Stimulated activated CD4-positive, alpha-beta T cell treated with anti-CD3 and anti-CD28 coated beads, Interleukin-1b, Interleukin-23, amount 100 ng/mL, for 24 hours (primary cell): ENCODE results near the gene FAM174B.
"Not testable (repeated sequence)": the region's sequence is repeated elsewhere in the genome, so short reads cannot be mapped to it uniquely, and the experiment has no call there.

Source experiments
- DNase-seq, 4 experiments: peaks; one replicate each; pipeline ENCODE4 v3.0.0-alpha.2; 2020; ENCODE audit warnings: low read depth in 4 of 4, low spot score in 1 of 4

The FAM174B gene

DNA sequence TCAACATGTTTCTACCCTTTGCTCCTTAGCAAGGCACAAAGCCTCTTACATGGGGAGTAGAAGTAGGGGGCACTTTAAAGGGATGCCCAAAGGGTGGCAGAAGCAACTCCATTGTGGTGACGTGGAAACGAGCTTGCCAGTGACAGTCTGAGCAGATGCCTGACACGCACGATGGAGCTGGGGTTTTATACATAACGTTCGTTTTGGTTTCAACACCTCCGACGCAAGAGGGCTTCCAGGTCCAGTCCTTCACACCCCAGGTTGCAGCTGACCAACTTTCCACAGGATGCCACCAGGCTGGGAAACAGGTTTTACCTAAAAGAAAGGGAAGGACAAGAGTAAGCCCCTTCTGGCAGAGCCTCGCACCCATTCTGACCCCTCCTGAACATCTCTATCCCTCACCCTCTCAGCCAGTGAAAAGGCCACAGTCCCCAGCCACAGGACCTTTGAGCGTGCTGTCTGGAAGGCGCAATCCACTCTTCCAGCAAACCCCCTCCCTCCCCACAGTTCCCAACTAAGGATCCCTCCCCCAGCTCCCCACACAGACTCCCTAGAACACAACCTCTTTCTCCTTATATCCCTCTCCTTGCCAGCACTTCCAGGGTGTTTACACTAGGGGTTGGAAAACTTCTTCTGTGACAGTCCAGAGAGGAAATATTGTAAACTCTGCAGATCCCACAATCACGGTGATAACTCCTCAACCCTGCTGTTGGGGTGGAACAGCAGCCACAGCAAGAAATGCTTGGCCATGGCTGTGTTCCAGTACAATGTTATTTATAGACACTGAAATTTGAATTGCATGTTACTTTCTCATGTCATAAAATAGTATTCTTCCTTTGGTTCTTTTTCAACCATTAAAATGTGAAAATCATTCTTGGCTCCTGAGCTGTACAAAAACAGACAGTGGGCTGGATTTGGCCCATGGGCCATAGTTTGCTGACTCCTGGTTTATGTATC lies 36.2 kb downstream of the FAM174B start:
- no peak for DNase-seq

DNA sequence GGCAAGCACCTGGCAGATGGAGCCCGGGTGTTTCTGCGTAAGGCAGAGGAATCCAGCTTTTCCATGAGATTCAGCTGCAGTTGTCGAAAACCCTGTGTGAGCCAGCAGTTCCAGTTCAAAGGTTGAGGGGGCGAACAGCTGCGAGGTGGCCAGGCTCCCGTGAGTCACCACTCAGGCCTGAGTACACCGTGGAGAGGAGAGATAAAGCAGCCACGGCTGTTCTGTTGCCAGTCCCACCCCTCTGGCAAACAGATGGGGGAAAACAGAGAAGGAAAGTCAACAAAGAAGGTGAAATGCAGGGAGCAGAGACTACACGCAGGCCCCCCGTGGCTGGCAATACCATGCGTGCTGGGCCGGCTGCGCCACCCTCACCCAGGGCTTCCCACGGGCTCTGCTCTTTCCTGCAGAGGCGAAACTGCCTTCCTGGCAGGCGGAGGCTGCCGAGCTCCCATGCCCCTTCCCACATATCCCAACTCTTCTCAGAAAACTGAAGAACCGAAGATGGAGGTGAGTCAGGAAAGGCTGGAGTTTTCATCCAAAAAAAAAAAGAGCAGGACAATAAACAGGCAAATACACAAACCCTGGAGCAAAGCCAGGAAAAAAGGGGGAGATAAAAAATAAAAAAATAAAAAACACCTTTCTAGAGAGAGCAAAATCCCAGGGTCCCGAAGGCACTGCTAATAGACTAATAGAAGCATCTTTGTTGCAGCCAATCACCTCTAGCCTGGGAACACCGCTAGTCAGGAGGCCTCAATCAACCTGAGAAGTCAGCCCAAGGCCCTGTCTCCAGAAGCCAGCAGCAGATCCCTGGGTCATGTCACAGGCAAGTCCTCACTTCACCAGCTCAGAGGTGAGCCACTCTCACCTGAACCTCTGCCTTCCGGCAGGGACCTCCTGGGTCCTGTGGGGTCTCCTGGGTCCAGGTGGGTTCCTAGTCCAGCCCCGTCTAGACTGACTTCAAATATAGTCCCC lies 37.7 kb downstream of the FAM174B start:
- DNase-seq, result no peak

DNA sequence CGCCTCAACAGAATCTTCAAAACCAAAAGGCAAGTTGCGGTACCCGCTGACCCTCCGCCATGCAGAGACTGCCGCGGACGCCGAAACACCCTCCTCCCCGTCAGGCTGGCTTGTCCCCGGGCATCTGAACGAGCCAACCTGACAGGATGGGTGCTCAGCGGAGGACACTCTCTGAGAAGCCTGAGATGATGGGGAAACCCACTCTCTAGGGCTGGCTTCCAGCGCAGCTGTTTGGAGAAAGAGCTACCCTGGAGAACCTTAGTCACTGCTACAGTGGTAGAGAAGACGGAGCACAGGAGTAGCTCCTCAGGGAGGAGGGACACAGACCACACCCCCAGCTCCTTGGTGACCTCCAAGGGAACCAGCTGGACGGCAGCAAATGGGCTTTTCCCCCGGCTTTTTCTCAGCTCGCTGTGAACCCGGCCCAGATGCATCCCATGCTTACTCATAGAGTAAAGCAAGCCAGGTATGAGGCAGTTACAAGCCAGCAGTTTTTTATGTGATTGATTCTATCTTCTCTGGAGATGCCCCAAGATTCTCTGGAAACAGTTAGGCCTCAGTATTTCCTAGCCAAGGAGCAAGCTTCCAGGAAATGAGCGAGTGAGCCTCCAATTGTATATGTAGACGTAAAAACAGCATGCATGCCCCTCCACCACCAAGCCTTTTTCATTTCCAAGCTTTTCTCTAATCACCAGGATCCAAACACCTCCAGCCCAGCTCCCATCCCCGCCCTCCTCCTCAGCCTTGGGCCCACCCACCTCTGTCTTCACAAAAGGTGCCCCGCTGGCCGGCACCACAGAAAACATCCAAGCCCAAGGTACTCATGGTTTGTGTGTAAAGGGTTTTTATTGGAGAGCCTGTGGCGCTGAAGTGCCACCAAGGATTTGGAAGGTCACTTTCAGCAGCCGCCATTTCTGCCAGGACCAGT lies 38.7 kb downstream of the FAM174B start:
- DNase-seq, result no peak

DNA sequence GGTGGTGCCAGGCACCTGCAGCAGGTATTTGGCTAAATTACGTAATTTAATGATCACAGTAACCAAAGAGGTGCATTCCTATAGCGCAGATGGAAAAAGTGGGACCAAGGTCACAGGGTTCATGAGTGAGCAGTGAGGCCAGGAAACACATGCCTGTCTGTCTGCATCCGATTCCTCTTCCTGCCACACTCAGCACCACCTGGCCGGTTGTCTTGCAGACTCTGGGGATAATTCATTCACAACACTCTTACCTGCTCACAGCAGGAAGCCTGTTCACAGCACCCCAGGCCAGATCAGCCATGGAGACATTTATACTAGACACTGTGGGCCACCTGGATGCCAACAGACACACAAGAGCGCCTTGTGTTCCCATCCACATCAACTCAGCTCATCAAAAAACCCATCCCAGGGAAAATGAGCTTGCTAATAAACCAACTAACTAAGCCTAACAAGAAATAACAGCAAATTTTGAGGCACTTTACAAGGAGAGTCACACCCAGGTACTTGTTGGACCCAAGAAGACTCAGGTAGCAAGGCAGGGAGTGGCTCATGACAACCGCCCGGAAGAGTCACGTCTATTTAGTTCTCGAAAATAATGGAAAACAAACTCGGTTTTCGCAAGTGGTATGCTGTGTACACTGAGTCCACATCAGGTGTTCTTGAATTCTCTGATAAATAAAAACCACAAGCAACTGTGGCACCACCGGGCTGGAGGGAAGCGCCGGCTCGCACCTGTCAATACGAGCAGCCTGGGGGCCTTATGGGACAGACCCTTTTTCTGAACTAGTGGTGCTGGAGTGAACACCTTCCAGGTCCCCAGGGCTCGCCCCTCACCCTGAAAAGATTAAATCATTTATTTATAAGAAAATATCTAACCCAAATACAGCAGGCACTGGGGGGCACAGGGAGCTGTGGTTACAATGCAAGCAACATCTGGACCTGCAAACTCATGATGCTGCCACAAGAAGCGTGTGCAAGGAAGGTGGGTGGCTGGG lies 40.5 kb downstream of the FAM174B start:
- DNase-seq, result no peak

DNA sequence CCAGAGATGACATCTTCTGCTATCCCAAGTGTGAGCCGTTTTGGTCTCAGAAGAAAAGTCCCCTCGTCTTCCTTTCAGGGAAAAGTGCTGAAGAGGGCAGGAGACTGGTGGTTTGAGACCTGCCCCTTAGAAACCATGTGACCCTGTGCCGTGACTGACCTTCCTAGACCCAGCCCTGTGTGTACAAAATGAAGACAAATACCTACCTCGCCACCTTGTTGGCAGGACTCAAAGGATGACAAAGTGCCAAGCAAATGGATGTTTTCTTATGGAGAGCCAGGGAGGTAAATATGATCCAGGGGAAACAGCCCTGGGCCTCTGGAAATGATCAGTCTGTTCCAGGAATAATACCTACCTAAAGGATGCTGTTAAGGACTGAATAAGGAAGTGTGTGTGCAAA lies 41.3 kb downstream of the FAM174B start:
- no peak for DNase-seq

DNA sequence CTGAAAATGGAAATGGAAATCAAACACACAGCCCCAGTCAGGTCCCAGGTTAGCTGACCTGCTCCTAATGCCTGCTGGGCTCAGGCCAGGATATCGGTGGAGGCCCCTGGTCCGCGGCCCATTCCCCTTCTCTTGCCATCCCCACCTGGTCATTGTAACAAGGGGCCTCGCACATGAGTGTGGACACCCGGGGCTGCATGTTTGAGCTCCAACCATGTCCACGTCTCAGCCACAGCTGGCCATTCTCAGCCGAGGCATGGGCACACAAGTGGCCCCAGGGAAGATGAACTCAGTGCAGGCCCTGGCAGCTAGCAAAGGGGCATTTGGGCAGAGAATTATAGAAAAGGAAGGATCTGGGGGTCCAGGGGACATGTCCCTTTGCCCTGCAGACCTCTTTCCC lies 41.7 kb downstream of the FAM174B start:
- DNase-seq, result no peak

DNA sequence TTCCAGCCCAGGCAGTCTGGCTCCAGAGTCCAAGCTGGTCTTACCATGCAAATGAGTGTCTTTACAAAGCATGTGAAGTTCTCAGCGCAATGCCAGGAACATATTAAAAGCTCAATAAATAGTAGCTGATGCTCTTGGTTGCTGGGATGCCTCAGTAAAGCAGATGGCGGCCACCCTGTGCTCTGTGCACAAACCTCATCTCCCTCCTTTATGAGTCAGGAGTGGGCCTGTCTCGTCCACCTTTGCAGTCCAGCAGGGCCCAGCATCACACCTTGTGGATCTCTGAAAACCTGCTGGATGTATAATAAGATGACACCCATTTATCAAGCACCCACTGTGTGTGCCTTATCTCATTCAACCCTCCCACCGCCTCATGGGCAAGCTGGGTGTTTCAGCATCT lies 42.7 kb downstream of the FAM174B start:
- DNase-seq, result no peak

DNA sequence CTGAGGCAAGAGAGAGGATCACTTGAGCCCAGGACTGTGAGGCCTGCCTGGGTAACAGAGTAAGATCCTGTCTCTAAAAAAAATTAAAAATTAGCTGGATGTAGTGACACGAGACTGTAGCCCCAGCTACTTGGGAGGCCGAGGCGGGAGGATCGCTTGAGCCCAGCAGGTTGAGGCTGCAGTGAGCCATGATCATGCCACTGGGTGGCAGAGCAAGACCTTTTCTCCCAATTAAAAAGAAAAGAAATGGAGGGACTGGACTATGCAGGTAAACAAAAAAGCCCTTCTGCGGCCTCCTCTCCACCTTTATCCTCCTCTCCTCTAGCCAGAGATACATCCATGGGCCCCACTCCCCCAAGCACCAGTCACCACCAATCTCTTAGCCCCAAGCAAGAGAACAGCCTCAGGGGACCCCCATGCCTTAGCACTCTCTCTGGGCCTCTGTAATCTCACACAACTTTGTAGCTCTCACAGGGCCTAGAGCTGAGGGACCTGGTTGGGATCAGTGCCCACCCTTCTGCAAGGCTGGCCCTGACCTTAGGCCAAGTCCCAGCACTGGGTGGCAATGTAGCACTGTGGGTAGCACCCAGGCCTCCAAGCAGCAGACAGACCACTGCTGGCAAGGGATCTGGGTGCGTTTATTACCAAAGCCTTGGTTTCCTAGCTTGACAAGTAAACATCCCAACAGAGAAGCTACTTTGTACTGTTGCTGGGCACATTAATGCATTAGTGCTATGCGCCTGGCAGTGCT lies 43.4 kb downstream of the FAM174B start:
- no peak for DNase-seq

DNA sequence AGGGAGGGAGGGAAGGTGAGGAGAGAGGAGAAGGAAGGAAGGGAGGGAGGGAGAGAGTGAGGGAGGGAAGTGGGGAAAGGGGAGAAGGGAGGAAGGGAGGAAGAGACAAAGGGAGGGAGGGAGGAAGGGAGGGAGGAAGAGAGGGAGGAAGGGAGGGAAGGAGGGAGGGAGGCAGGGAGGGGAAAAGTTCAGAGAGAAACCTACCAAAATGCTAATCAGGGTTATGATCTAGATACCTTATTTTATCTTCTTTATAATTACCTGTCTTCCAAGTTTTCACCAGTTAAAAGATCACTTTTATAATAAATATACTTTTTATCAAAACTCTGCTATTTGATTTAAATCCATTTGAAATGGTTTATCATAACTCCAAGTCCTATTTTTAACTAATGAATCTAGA lies 44.4 kb downstream of the FAM174B start:
- DNase-seq, result no peak

DNA sequence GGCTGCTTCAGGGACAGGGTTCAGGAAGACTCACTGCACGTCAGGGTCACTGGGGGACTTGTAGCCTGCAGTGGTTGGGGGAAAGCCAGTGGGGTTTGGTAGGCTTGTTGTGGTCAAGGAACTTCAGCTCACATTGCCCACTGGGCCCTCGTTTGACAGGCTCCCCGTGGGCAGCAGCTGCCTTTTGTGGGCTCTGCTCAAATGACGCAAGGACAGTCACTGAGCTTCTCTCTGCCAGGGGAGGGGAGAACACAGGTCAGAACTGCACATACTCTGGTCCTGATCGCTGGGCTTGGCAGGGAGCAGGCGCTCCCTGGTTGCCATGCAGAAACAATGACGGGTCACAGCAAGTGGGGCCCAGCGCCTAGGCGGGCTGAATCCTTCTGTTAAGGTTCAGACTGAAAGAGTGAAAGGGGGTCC lies 45.5 kb downstream of the FAM174B start:
- no peak for DNase-seq

DNA sequence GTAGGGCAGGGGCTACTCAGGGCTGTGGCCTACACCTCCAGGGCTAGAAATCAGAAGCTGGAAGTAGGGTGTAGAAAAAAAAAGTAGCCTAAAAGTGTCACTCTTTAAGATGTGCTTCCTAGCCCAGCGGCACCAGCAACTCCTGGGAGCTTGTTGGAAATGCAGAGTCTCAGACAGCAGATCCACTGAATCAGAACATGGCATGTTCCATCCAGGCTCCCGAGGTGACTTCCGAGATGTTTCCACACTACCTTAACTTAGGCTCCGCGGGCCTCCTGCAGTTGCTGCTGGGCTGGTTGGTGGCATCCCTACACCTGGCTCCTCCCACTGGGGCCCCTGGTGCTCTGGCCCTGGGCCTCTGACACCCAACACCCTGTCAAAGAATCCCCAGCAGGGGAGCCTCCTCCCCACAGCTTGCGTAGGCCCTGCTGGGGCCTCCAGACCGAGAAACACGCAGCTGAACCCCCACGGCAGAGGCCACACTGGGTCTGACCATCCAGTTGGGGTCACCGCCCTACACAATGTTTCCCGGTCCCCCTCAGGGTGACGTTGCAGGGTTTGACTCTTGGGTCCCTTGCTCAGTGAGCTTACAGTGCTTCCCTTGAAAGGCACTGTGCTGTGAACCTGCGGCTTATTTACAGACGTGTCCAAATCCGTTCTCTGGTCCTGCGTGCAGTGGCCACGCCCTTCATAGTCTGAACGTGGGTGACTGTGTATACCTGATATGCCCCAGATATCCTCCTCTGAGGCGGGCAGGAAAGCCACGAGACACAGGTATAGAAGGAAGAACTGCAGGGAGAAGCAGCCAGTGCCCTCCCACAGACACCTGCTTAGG lies 46.5 kb downstream of the FAM174B start:
- DNase-seq, result no peak

DNA sequence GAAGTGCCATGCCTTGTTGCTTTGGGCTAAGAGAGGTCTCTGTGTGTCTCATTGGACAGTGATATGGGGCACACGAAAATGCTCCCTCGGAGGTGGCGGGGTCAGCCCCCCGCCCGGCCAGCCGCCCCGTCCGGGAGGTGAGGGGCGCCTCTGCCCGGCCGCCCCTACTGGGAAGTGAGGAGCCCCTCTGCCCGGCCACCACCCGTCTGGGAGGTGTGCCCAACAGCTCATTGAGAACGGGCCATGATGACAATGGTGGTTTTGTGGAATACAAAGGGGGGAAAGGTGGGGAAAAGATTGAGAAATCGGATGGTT lies 48.8 kb downstream of the FAM174B start:
- DNase-seq, result not testable (repeated sequence)

DNA sequence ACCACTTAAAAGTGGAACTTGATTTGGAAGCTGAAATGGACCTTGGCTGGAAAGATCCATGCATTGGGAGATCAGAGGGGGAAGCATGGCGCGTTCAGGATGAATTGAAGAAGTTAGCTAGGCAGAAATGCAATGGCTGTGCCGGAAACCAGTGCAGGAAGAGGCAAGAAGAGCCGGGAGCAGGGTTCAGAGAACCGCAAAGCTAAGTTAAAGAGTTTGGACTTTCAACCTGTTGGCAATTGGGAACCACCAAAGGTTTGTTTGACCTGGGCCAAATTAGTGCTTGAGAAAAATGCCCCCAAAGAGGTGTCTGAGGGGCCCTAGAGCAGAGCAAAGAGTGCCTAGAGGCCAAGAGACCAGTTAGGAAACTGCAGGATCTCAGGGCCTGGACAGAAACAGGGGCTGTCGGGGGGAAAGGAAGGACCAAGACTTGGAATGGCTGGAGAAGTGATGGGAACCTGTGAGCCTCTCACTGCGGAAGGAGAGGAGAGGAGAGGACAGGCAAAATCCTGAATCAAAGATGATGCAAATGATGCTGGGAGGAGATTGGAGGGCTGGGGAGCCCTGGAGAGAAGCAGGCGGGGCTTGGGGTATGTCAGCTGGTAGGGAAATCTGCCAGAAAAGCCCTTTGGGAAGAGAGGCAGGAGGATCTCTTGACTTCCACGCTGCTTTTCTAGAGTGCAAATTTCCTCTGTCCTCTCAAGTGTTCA lies 49.3 kb downstream of the FAM174B start:
- DNase-seq, result no peak

DNA sequence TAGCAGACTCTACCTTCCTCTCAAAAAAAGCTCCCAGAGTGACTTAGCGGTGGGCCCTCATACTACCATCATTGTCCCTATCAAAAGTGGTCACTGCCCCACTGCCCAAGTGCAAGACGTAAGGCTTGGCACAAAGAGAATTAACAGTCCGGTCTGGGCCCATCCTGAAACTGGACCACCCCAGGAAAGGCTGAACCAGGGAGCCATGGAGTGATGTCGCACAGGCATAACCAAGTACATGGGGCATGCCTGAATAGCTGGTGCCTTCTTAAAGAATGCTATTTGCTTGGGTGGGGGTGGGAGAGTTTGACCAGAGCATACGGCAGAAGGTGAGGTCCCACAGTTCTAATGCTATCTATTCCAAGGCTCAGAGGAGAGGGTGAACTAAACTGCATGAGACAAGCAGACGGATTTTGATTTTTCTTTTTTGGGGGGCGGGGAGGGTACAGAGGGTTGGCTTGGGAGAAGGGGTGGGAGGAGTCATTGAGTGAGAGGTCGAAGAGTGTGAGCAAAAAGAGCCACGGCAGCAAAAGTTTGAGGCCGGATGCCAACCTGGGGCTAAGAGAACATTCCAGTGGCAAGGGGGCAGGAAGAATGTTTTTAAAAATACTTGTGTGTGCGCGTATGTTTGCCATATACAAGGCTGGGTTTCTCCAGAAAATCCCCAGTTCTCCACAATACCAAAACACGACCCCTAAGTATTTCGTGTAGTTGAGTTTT lies 50.2 kb downstream of the FAM174B start:
- DNase-seq, result no peak

DNA sequence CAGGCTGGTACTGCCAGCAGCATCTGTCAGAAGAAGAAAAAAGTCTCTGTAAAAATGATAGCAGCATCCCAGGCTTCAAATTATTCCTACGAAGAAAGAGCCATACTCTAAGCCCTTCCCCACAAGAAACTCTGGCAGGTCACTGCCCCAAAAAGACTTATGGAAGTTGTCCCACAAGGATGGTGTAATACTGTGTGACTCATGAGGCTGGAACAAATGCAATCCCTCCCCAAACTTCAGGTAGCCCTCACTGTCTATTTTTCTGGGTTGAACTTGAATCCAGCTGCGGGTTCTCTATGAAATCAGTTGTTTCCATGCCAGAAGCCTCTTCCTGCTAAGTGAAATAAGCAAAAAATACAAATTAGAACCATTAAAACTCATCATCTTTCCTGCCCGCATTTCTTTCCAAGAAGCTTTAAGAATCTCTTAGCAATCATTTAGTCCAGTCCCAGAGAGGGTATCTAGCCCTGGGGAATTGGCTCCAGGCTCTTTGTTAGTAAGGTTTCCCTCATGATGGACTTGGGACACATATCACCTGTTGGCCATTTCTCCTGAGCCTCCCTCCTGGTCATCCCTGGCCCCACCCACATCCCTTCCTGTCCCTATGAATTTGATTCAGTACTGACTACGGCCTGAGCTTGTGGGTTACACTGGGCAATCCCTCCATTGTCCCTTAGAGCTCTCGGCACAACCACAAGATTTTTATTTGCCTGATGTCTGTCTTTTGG lies 51.7 kb downstream of the FAM174B start:
- DNase-seq, result no peak

DNA sequence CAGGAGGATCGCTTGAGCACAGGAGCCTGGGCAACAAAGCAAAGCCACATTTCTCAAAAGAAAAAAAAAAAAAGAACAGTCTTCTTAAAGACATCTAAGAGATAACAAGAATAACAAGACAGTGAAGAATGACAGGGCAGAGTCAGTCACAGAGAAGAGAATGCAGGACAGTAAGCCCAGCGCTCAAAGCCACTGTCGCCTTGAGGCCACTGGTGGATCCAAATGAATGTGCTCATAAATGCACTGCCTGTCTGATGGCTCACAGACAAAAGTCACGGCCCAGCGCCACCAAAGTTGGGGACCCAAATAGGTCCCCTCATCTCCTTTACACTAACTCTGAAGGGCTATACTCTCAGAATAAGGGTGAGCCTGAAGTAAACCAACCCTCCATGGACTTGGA lies 52.3 kb downstream of the FAM174B start:
- no peak for DNase-seq
